ENCODE measurements around the gene MKNK1.

MKNK1 gene

GRCh38 chr1:46516200-46516950, 87.7 kb downstream of the MKNK1 start:
- in situ Hi-C loops (cut with MboI; ENCODE audit: low pct_unique_long_range_greater_than_20kb, low sequenced_read_pairs): no loop called here
- DNase-seq: no peak

GRCh38 chr1:46515576-46515975, 88.5 kb downstream of the MKNK1 start:
- no peak for DNase-seq
- in situ Hi-C loops (cut with MboI; ENCODE audit: low pct_unique_long_range_greater_than_20kb, low sequenced_read_pairs): no loop called here

- DNase-seq: no peak
- in situ Hi-C loops (cut with MboI; ENCODE audit: low pct_unique_long_range_greater_than_20kb, low sequenced_read_pairs): no loop called here
These were observed 90.5 kb downstream of the MKNK1 start for GRCh38 chr1:46513536-46513935.

- in situ Hi-C loops (cut with MboI; ENCODE audit: low pct_unique_long_range_greater_than_20kb, low sequenced_read_pairs): no loop called here
These were observed 91.3 kb downstream of the MKNK1 start for GRCh38 chr1:46512792-46513190.

GRCh38 chr1:46512135-46512791, 91.8 kb downstream of the MKNK1 start:
- no peak for DNase-seq
- in situ Hi-C loops (cut with MboI; ENCODE audit: low pct_unique_long_range_greater_than_20kb, low sequenced_read_pairs): no loop called here

More at GRCh38 chr1:46512792-46513190, 91.3 kb downstream of the MKNK1 start:
- DNase-seq: no peak

GRCh38 chr1:46510998-46511365, 93.1 kb downstream of the MKNK1 start:
- in situ Hi-C loops (cut with MboI; ENCODE audit: low pct_unique_long_range_greater_than_20kb, low sequenced_read_pairs): no loop called here
- DNase-seq: no peak

GRCh38 chr1:46510341-46510997, 93.6 kb downstream of the MKNK1 start:
- no peak for DNase-seq

GRCh38 chr1:46508757-46509156, 95.3 kb downstream of the MKNK1 start:
- no peak for DNase-seq
- in situ Hi-C loops (cut with MboI; ENCODE audit: low pct_unique_long_range_greater_than_20kb, low sequenced_read_pairs): no loop called here

More at GRCh38 chr1:46510341-46510997, 93.6 kb downstream of the MKNK1 start:
- in situ Hi-C loops (cut with MboI; ENCODE audit: low pct_unique_long_range_greater_than_20kb, low sequenced_read_pairs): no loop called here
